GM18499 (cell line): ENCODE results near the gene TSPAN18.

Experiments used
- ATAC-seq: cut with Tn5 transposase; IDR thresholded peaks from one replicate; pipeline ENCODE4 v1.9.1; 2021; ENCODE audit warnings: moderate number of reproducible peaks; ENCODE audit not compliant: insufficient read depth, unreplicated experiment

Gene TSPAN18

DNA sequence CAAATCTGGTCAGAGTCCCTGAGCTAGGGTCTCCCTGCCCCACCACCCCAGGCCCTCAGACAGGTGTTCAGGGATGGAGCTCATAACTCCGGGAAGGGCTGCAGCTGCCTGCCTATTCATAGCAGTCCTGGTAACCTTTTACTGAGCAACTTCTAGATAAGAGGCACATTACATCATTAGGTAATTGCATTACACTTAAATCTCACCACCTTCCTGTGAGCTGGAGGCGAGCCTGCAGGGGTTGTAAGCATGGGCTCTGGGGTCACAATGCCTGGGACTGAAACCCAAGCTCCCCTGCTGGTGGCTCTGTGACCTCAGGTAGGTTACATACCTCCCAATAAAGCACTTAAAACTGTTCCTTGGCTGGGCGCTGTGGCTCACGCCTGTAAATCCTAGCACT, 201.4 kb downstream of the TSPAN18 start:
- ATAC-seq = no peak

GRCh38 chr11:44928816-44929215, 202.1 kb downstream of the TSPAN18 start:
- no peak for ATAC-seq

DNA sequence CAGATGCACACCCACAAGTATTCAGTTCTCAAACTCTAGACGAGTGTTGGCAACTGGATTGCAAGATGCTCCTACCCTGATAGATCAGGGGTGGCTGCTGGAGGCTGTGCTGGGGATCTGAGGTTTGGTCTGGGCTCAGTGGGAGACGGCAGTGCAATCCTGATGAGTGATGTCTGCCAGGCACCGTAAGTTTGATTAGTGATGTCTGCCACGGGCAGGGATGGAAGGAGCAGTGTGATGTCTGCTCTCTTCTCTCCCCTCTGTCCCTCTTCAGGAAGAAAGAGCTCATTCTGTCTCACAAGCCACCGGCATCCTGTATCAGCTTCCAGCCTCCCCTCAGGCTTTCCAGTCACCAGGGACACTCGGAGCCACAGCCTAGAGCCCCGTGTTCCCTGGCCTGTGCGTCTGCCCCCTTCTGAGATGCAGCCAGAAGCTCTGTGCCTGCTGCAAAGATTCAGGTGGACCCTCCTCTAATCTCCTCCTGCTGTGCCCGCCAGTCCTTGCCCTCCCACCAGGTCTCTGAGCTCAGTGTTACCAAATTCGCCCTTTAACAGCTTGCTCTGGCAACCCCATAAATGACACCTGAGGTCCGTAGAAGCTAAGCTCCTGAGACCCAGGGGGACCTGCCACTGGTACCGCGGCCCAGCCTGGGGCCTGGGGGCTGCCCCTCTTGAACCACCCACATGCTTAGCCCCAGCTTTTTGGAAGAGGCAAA, 204.0 kb downstream of the TSPAN18 start:
- no peak for ATAC-seq

DNA sequence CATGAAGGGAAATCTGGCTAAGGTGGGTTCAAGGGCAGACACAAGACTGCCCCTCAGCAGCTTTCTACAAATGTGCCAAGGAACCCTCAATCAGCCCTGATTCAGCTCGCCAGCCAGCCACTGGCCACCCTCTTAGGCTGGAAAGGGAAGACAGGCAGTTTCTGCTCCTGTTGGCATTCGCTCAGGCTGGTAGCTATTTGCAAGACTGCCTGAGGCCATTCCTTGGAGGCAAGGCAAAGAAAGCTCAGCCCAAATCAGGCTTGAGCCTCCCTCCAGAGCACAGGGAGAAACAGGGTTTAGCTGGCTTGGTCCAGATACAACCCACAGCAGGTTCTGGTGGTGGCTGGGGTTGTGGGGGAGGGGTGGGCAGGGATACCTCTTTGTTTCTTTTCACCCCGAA, 204.7 kb downstream of the TSPAN18 start:
- no peak for ATAC-seq

- ATAC-seq = no peak
Observed at GRCh38 chr11:44934110-44934509, 207.3 kb downstream of the TSPAN18 start.

DNA sequence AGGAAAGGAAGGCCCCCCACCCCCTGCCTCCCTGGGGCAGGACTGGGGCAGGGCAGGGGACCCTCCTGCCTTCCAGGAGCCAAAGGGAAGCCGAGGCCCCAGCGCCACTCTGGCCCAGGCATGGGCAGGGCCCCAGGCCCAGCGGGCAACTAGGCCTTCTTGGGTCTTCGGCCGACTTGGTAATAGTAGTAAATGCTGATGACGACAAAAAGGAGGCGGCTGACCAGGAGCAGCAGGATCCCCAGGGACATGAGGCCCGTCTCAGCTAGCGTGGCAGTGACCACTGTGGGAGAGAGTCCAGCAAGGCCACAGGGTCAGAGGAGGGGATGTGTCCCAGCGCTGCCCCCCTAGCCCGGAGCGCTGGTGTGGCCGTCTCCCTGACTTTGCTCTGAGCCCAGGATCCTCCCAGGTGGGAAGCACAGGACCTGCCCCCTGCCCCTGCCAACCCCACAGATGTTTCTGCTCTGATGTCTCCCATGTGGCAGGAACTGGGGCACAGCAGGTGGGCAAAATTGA, 208.0 kb downstream of the TSPAN18 start:
- ATAC-seq = no peak

GRCh38 chr11:44936525-44936924, 209.8 kb downstream of the TSPAN18 start:
- peak; percentile 65 for ATAC-seq

GRCh38 chr11:44936951-44937543, 210.3 kb downstream of the TSPAN18 start:
- no peak for ATAC-seq

DNA sequence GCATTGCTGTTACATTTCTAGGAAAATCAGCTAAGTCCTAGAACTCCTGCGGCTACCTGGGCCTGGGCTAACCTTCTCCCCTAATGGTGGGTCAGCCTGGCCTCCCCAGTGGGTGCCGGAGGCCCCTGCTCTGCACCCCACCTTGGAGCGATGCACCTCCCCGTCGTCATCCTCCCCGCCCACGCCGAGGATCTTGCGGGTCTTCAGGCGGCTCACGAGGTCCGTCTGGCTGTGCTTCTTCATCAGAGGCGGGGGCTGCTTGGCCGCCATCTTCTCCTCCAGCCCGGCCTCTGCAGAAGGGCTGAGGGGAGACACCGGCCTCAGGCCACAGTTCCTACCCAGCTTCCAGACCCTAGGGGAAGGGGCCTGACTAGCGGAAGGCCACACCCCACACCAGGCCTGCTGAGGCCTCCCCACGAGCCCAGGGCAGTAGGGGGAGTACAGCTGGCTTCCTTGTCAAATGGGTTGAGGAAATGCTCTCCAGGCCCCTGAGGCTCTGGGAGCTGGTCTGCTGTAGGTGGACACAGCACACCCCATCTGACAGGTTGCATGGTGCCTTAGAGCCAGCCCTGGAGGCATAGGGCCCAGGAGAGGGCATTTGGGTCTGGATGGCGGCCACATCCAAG, 211.4 kb downstream of the TSPAN18 start:
- no peak for ATAC-seq

GRCh38 chr11:44939673-44940395, 213.1 kb downstream of the TSPAN18 start:
- no peak for ATAC-seq

DNA sequence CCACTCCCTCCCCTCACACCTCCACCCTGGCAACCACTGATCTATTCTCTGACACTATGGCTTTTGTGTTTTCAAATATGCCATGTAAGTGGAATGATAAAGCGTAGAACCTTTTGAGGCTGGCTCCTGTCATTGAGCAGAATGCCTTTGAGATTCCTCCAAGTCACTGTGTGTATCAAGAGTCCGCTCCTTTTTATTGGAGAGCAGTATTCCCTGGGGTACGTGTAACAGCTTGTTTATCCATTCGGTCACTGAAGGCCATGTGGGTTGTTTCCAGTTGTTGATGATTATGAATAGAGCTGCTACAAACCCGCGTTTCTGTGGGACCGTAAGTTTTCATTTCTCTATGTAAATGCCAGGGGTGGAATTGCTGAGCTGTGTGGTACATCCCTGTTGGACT, 213.6 kb downstream of the TSPAN18 start:
- no peak for ATAC-seq

GRCh38 chr11:44940835-44941234, 214.1 kb downstream of the TSPAN18 start:
- ATAC-seq = no peak

- ATAC-seq = no peak
Observed at GRCh38 chr11:44941259-44942021, 214.7 kb downstream of the TSPAN18 start.

DNA sequence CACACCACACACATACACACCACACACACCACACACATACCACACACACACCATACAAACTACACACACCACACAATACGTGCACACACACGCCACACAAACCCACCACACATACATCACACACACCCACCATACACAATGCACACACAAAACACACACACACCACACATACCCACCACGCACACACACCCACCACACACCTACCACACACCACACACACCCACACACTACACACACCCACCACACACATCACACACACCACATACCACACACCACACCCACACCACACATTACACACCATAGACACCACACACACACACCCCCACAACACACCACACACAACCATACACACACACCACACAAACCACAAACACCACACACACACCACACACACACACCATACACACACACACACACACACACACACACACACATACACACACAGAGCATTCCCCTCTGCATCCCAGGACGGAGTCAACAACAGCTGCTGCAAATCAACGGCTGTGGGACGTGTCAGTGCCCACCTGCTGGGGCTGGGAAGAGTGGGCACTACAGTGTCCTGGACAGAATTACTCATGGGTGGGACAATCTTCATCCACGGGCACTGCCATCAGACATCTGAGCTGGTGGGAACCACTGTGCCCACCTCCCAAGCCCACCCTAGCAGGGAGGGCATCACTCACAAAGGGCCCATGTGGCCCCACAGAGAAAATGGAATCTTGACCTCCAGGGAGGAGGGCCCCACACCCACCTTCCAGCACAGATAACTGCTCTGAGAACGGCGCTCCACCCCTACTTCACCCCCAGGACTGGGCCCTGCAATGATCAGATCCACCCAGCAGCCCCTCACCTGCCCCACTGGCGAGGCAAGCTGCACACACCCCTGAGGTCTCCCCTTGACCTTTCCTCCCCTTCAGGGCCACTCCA, 215.5 kb downstream of the TSPAN18 start:
- ATAC-seq = no peak

- ATAC-seq = peak; percentile 61
Observed at GRCh38 chr11:44943118-44943517, 216.4 kb downstream of the TSPAN18 start.

- no peak for ATAC-seq
Observed at GRCh38 chr11:44943696-44944095, 216.9 kb downstream of the TSPAN18 start.

- no peak for ATAC-seq
Observed at GRCh38 chr11:44944181-44944852, 217.6 kb downstream of the TSPAN18 start.

DNA sequence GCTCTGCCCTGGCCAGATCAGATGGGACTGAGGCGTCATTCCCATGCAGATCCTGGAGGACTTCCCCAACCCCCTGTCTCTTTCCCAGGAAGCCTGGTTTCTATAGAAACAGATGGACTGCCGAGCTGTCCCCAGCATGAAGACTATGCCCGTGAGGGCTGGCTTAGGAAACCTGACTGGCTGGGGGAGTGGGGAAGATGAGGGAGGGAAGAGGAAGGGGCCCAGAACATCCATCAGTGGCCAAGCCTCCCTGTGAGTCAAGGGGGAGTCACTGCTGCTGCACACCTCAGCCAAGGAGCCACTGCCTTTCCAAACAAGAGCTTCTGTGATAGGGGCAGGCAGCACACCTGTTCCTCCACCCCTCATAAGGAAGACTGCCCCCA, 218.1 kb downstream of the TSPAN18 start:
- ATAC-seq = no peak

- ATAC-seq = no peak
Observed at GRCh38 chr11:44945666-44946065, 218.9 kb downstream of the TSPAN18 start.
